HL-60/S4 treated with phorbol 12-myristate 13-acetate at 8.2 ng/mL for 4 days and 3 days (cell line): Measurements from ENCODE around the gene S100A7A.

ENCODE experiments used
- in situ Hi-C: fragments of 300-500 bp; cut with MboI; formaldehyde crosslinking; loops from 2 replicates; pipeline ENCODE4 v1.15.0; 2022; ENCODE audit warnings: low sequenced_read_pairs

S100A7A gene

GRCh38 chr1:153420306-153420705, 4.0 kb downstream of the S100A7A start:
- in situ Hi-C loops: no loop called here

GRCh38 chr1:153422450-153423068, 6.2 kb downstream of the S100A7A start:
- in situ Hi-C loops: no loop called here

- in situ Hi-C loops: no loop called here
These were observed 10.5 kb downstream of the S100A7A start for GRCh38 chr1:153426809-153427208.

- in situ Hi-C loops: no loop called here
These were observed 11.8 kb downstream of the S100A7A start for GRCh38 chr1:153428073-153428638.

- in situ Hi-C loops: no loop called here
These were observed 12.5 kb downstream of the S100A7A start for GRCh38 chr1:153428791-153429190.

GRCh38 chr1:153429266-153430165, 13.2 kb downstream of the S100A7A start:
- in situ Hi-C loops: no loop called here

- in situ Hi-C loops: no loop called here
These were observed 13.8 kb downstream of the S100A7A start for GRCh38 chr1:153430166-153430553.

- in situ Hi-C loops: no loop called here
These were observed 14.2 kb downstream of the S100A7A start for GRCh38 chr1:153430561-153430960.

- in situ Hi-C loops: no loop called here
These were observed 14.7 kb downstream of the S100A7A start for GRCh38 chr1:153431002-153431401.

- in situ Hi-C loops: no loop called here
These were observed 15.1 kb downstream of the S100A7A start for GRCh38 chr1:153431427-153431826.

GRCh38 chr1:153431928-153432327, 15.6 kb downstream of the S100A7A start:
- in situ Hi-C loops: no loop called here

- in situ Hi-C loops: no loop called here
These were observed 16.8 kb downstream of the S100A7A start for GRCh38 chr1:153432874-153433681.

- in situ Hi-C loops: no loop called here
These were observed 18.6 kb downstream of the S100A7A start for GRCh38 chr1:153434746-153435455.

GRCh38 chr1:153437236-153437635, 20.9 kb downstream of the S100A7A start:
- in situ Hi-C loops: no loop called here

GRCh38 chr1:153438599-153438998, 22.3 kb downstream of the S100A7A start:
- in situ Hi-C loops: no loop called here

- in situ Hi-C loops: no loop called here
These were observed 23.0 kb downstream of the S100A7A start for GRCh38 chr1:153439273-153439672.

GRCh38 chr1:153441238-153441755, 25.0 kb downstream of the S100A7A start:
- in situ Hi-C loops: no loop called here

GRCh38 chr1:153443486-153443885, 27.2 kb downstream of the S100A7A start:
- in situ Hi-C loops: no loop called here

- in situ Hi-C loops: no loop called here
These were observed 27.8 kb downstream of the S100A7A start for GRCh38 chr1:153444078-153444477.

GRCh38 chr1:153447498-153448170, 31.3 kb downstream of the S100A7A start:
- in situ Hi-C loops: no loop called here
